PC-9 (cell line): ENCODE results near the gene EEF2K.

ENCODE experiments used
- CTCF ChIP-seq: fragments of 200-600 bp; sonication (generic); conservative IDR thresholded peaks from 2 replicates; pipeline ENCODE4 v1.6.1; 2017; ENCODE audit warnings: mixed run types, antibody characterized with exemption, mild to moderate bottlenecking, moderate library complexity
- EZH2 ChIP-seq: fragments of 200-600 bp; sonication (generic); IDR thresholded peaks from 2 replicates; pipeline ENCODE4 v1.8.0; 2017; ENCODE audit warnings: antibody characterized with exemption, low read depth

- TF ChIP-seq EZH2: no peak
- no peak for TF ChIP-seq CTCF
Observed at GRCh38 chr16:22326771-22327445, 120.8 kb downstream of the EEF2K start.
